Caco-2 (cell line): ENCODE data around the gene CARNS1. TPM values are rescaled to one million over a fixed set of nuclear protein-coding genes. Genes with fewer than 3 reads are reported as not detected.

Experiments used
- BruUV-seq: library from RNA; stranded (reverse); fragments of 400-500 nt; replicated peaks from 2 replicates; lab custom pipeline; 2021; lab: Mats Ljungman, UMichigan
- CTCF ChIA-PET: fragments of 300-600 bp; sonication (Branson Sonifier 250); formaldehyde crosslinking; loops from one replicate; lab custom pipeline; 2022; ENCODE audit warnings: antibody characterized with exemption; lab: Charles Lee
- POLR2A ChIA-PET: fragments of 300-600 bp; sonication (Branson Sonifier 250); formaldehyde crosslinking; loops from one replicate; lab custom pipeline; 2022; ENCODE audit warnings: antibody characterized with exemption; lab: Charles Lee
- DNase-seq, 2 experiments: peaks; one replicate each; pipeline versions ENCODE4 v3.0.0 to v3.0.0-alpha.2; 2020 to 2022
- H3K27me3 ChIP-seq: replicated peaks from 2 replicates; pipeline ENCODE4 v1.6.0; 2011; ENCODE audit warnings: low read length; ENCODE audit not compliant: control insufficient read depth, insufficient read depth
- H3K36me3 ChIP-seq: 2 replicates; pipeline ENCODE4 v1.5.1; 2011; ENCODE audit warnings: low read length; ENCODE audit not compliant: control insufficient read depth, insufficient read depth
- H3K4me1 ChIP-seq: fragments of 250-450 bp; sonication (Bioruptor Pico); 2 replicates; pipeline ENCODE4 v1.5.1; 2020; ENCODE audit warnings: mild to moderate bottlenecking
- H3K4me3 ChIP-seq: 2 replicates; pipeline ENCODE4 v1.5.1; 2011; ENCODE audit warnings: low read depth, mild to moderate bottlenecking, control low read depth, low read length
- H3K9me3 ChIP-seq: fragments of 250-450 bp; sonication (Bioruptor Pico); 2 replicates; pipeline ENCODE4 v1.5.1; 2020; ENCODE audit warnings: mild to moderate bottlenecking, moderate library complexity
- H3K27ac Mint-ChIP-seq: one replicate; pipeline ENCODE4 v1.8.0; 2022; ENCODE audit warnings: mixed read lengths; ENCODE audit not compliant: unreplicated experiment
- H3K27me3 Mint-ChIP-seq: one replicate; pipeline ENCODE4 v1.8.0; 2022; ENCODE audit warnings: mixed read lengths; ENCODE audit not compliant: insufficient read depth, unreplicated experiment
- H3K36me3 Mint-ChIP-seq: one replicate; pipeline ENCODE4 v1.8.0; 2022; ENCODE audit warnings: mild to moderate bottlenecking, mixed read lengths; ENCODE audit not compliant: insufficient read depth, unreplicated experiment
- H3K4me1 Mint-ChIP-seq: one replicate; pipeline ENCODE4 v1.8.0; 2022; ENCODE audit warnings: low read depth, mixed read lengths; ENCODE audit not compliant: unreplicated experiment
- H3K4me3 Mint-ChIP-seq: one replicate; pipeline ENCODE4 v1.8.0; 2022; ENCODE audit warnings: mild to moderate bottlenecking, moderate library complexity, mixed read lengths; ENCODE audit not compliant: unreplicated experiment
- H3K9me3 Mint-ChIP-seq: one replicate; pipeline ENCODE4 v1.8.0; 2022; ENCODE audit warnings: mixed read lengths; ENCODE audit not compliant: unreplicated experiment
- CTCF ChIP-seq, 2 experiments: fragments of 200-600 bp in 1 of 2; IDR thresholded peaks; 1 replicate in 1 of 2; 2 replicates in 1 of 2; pipeline versions ENCODE4 v1.5.1 to v1.8.0; 2011 to 2022; ENCODE audit warnings: antibody characterized with exemption in 1 of 2, control low read depth in 1 of 2, inconsistent platforms in 1 of 2, low read depth in 1 of 2, low read length in 1 of 2, mild to moderate bottlenecking in 1 of 2, moderate library complexity in 1 of 2; ENCODE audit not compliant: insufficient read depth in 1 of 2, severe bottlenecking in 1 of 2, unreplicated experiment in 1 of 2
- intact Hi-C: fragments of 100-400 bp; cut with micrococcal nuclease; formaldehyde crosslinking; loops from one replicate; pipeline ENCODE4 v1.10.0; 2022; ENCODE audit not compliant: unreplicated experiment
- total RNA-seq: library from RNA; stranded (reverse); gene quantifications from 2 replicates; pipeline ENCODE4 v1.2.3, GENCODE V29; 2022

Gene CARNS1
- total RNA-seq, 1 experiment from 2014 or later = 0.09 TPM

DNA sequence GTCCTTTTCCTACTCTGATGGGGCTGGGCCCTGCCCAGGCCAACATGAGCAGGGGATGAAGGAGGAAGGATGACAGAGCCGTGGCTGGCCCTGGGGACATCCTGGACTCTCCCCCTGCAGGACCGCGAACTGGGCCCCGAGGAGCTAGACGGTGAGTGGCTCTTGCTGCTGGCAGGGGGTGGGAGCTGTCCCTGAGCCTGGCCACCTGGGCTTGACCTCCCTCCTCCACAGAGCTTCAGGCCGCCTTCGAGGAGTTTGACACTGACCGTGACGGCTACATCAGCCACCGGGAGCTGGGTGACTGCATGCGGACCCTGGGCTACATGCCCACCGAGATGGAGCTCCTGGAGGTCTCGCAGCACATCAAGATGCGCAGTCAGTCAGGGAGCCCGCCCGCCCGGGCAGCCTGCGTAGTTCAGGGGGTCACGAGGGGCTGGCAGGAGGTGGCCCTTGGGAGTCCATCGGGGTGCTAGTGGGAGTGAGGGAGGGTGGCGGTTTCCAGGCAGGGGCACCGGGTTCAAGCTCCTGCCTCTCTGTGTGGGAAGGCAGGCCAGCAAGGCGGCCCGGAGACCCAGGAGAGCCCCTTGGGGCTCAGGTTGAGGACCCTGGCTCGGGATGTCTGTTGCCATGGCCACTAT, 40.7 kb downstream of the CARNS1 start:
- Mint-ChIP-seq H3K4me3 (no peak overlapping the region), H3K9me3 (no peaks in the 10 kb centered on the region), H3K36me3 (no peaks in the 10 kb centered on the region), H3K27me3 (no peaks in the 10 kb centered on the region), H3K4me1 (no peaks in the 10 kb centered on the region), H3K27ac (no peak overlapping the region)
- peak in 1 of 2 experiments; percentile 40 for DNase-seq
- Histone ChIP-seq H3K4me1 (no peaks in the 10 kb centered on the region), H3K36me3 (no peaks in the 10 kb centered on the region), H3K27me3 (no peaks in the 10 kb centered on the region), H3K4me3 (no peak overlapping the region), H3K9me3 (no peaks in the 10 kb centered on the region)
- intact Hi-C loops = no loop called here
- POLR2A ChIA-PET = no interaction called here
- no peak for TF ChIP-seq CTCF (IDR thresholded peaks at IDR 0.05; ENCODE audit: insufficient read depth in 1 of 2, low read depth in 1 of 2, low read length in 1 of 2, severe bottlenecking in 1 of 2, unreplicated experiment in 1 of 2)
- CTCF ChIA-PET = interaction anchor here (0.6 to 1.0 kb wide), 2 partner anchors 8 to 55 kb away, joined by 3 read pairs; partner anchors contain the start of gene PPP1CA
- BruUV-seq = no TSS peak

- H3K9me3 Mint-ChIP-seq = no peaks in the 10 kb centered on the region
- BruUV-seq = no TSS peak
- CTCF ChIA-PET = no interaction called here
Observed at GRCh38 chr11:67457453-67457852, 42.0 kb downstream of the CARNS1 start.

DNA sequence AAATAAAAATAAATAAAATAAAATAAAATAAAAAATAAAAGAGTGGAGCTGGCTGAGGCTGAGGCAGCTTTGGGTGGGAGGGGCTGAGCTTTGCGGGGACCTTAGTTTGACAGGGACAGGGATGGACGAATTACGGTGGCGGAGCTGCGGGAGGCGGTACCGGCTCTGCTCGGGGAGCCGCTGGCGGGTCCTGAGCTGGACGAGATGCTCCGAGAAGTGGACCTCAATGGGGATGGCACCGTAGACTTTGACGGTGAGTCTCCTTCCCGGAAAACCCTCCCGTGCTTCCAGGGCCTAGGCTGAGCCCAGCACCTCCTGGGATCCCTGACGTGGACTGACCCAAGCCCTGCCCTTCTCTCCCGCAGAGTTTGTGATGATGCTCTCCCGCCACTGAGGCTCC, 42.8 kb downstream of the CARNS1 start:
- TF ChIP-seq CTCF (IDR thresholded peaks at IDR 0.05; ENCODE audit: insufficient read depth in 1 of 2, low read depth in 1 of 2, low read length in 1 of 2, severe bottlenecking in 1 of 2, unreplicated experiment in 1 of 2) = no peak
- Histone ChIP-seq H3K36me3 (no peaks in the 10 kb centered on the region), H3K9me3 (no peaks in the 10 kb centered on the region), H3K4me3 (no peak overlapping the region), H3K27me3 (no peaks in the 10 kb centered on the region), H3K4me1 (no peaks in the 10 kb centered on the region)
- POLR2A ChIA-PET = no interaction called here
- Mint-ChIP-seq H3K27ac (no peak overlapping the region), H3K4me3 (no peak overlapping the region), H3K9me3 (no peaks in the 10 kb centered on the region), H3K27me3 (no peaks in the 10 kb centered on the region), H3K36me3 (peaks cover 7% of the 10 kb centered on the region), H3K4me1 (no peaks in the 10 kb centered on the region)
- BruUV-seq = no TSS peak
- no peak for DNase-seq
- intact Hi-C loops = no loop called here
- CTCF ChIA-PET = no interaction called here

More at GRCh38 chr11:67457453-67457852, 42.0 kb downstream of the CARNS1 start:
- Histone ChIP-seq H3K9me3 (no peaks in the 10 kb centered on the region), H3K4me3 (no peak overlapping the region), H3K36me3 (no peaks in the 10 kb centered on the region), H3K27me3 (no peaks in the 10 kb centered on the region), H3K4me1 (no peaks in the 10 kb centered on the region)
- POLR2A ChIA-PET = no interaction called here
- Mint-ChIP-seq H3K36me3 (no peaks in the 10 kb centered on the region), H3K27ac (no peak overlapping the region), H3K27me3 (no peaks in the 10 kb centered on the region), H3K4me1 (no peaks in the 10 kb centered on the region), H3K4me3 (no peak overlapping the region)
- no peak for TF ChIP-seq CTCF (IDR thresholded peaks at IDR 0.05; ENCODE audit: insufficient read depth in 1 of 2, low read depth in 1 of 2, low read length in 1 of 2, severe bottlenecking in 1 of 2, unreplicated experiment in 1 of 2)
- peak in 1 of 2 experiments; percentile 35 for DNase-seq
- intact Hi-C loops = no loop called here
